Endothelial cell of umbilical vein (primary cell): Measurements from ENCODE around the gene TGFBR3. TPM values are rescaled to one million over a fixed set of nuclear protein-coding genes. Genes with fewer than 3 reads are reported as not detected.

ENCODE experiments used
- BruUV-seq: library from RNA; stranded (reverse); fragments of 400-500 nt; replicated peaks from 2 replicates; lab custom pipeline; 2021; lab: Mats Ljungman, UMichigan
- CTCF ChIA-PET: fragments of 300-600, 350-600 bp; sonication (Branson Sonifier 250); formaldehyde crosslinking; loops from one replicate; lab custom pipeline; 2021; ENCODE audit warnings: antibody characterized with exemption, inconsistent platforms; lab: Charles Lee
- POLR2A ChIA-PET: fragments of 300-600, 350-600 bp; sonication (Branson Sonifier 250); formaldehyde crosslinking; loops from one replicate; lab custom pipeline; 2021; ENCODE audit warnings: antibody characterized with exemption, inconsistent platforms; lab: Charles Lee
- DNase-seq: peaks from one replicate; pipeline ENCODE4 v3.0.0-alpha.2; 2011; ENCODE audit warnings: low read depth, low spot score
- FAIRE-seq: peaks from 2 replicates; lab custom pipeline; 2011; peaks lifted over from hg19 to GRCh38; lab: Jason Lieb, UNC
- H2AFZ ChIP-seq: 2 replicates; pipeline ENCODE4 v1.6.0; 2012; ENCODE audit warnings: low read depth, low read length, control low read depth, inconsistent platforms
- H3K27ac ChIP-seq: 2 replicates; pipeline ENCODE4 v1.5.1; 2011; ENCODE audit warnings: low read depth, mild to moderate bottlenecking, control low read depth, low read length, moderate library complexity; ENCODE audit not compliant: insufficient read depth
- H3K27me3 ChIP-seq, 2 experiments: 2 replicates each; pipeline versions ENCODE4 v1.6.0 to v1.6.1; 2011; ENCODE audit warnings: low read length in 2 of 2, mixed read lengths in 1 of 2; ENCODE audit not compliant: control insufficient read depth in 2 of 2, insufficient read depth in 2 of 2
- H3K36me3 ChIP-seq, 2 experiments: 2 replicates in 1 of 2; 3 replicates in 1 of 2; pipeline ENCODE4 v1.5.1; 2011; ENCODE audit warnings: low read length in 2 of 2, mild to moderate bottlenecking in 1 of 2, moderate library complexity in 1 of 2; ENCODE audit not compliant: control insufficient read depth in 2 of 2, insufficient read depth in 2 of 2; ENCODE audit errors: extremely low read depth in 1 of 2
- H3K4me1 ChIP-seq: 3 replicates; pipeline ENCODE4 v1.5.1; 2011; ENCODE audit warnings: mild to moderate bottlenecking, low read length; ENCODE audit not compliant: control insufficient read depth, insufficient read depth; ENCODE audit errors: extremely low read depth
- H3K4me2 ChIP-seq: 2 replicates; pipeline ENCODE4 v1.6.1; 2011; ENCODE audit warnings: low read length, control low read depth, mixed read lengths; ENCODE audit not compliant: insufficient read depth
- H3K4me3 ChIP-seq, 3 experiments: fragments of 200-600 bp in 1 of 3; sonication (generic), shearing (Covaris generic) in 1 of 3; replicated peaks in 1 of 3; 2 replicates each; pipeline ENCODE4 v1.5.1; 2011 to 2016; ENCODE audit warnings: control low read depth in 3 of 3, low read length in 3 of 3, mild to moderate bottlenecking in 2 of 3, inconsistent platforms in 1 of 3, low read depth in 1 of 3, moderate library complexity in 1 of 3; ENCODE audit not compliant: insufficient read depth in 1 of 3
- H3K79me2 ChIP-seq: 2 replicates; pipeline ENCODE4 v1.6.0; 2012; ENCODE audit warnings: low read length, inconsistent platforms; ENCODE audit not compliant: control insufficient read depth, insufficient read depth
- H3K9ac ChIP-seq: replicated peaks from 2 replicates; pipeline ENCODE3; 2011; ENCODE audit warnings: low read length, control low read depth; ENCODE audit not compliant: insufficient read depth; ENCODE audit errors: extremely low read depth
- H3K9me1 ChIP-seq: replicated peaks from 3 replicates; pipeline ENCODE4 v1.6.0; 2011; ENCODE audit warnings: mild to moderate bottlenecking, low read length; ENCODE audit not compliant: control insufficient read depth, insufficient read depth; ENCODE audit errors: extremely low read depth
- H3K9me3 ChIP-seq: replicated peaks from 2 replicates; pipeline ENCODE4 v1.5.1; 2012; ENCODE audit warnings: low read length, inconsistent platforms; ENCODE audit not compliant: control insufficient read depth, insufficient read depth
- H4K20me1 ChIP-seq: replicated peaks from 2 replicates; pipeline ENCODE3; 2011; ENCODE audit warnings: mild to moderate bottlenecking, low read length; ENCODE audit not compliant: control insufficient read depth, insufficient read depth; ENCODE audit errors: extremely low read depth
- CTCF ChIP-seq, 2 donors: IDR thresholded peaks; 1 replicate in 1 of 2; 2 replicates in 1 of 2; pipeline ENCODE4 v1.5.1; 2011; ENCODE audit warnings: low read length in 2 of 2, mild to moderate bottlenecking in 2 of 2, moderate library complexity in 2 of 2, control low read depth in 1 of 2, inconsistent platforms in 1 of 2, low read depth in 1 of 2; ENCODE audit not compliant: insufficient read depth in 1 of 2; ENCODE audit errors: extremely low read depth in 1 of 2
- EZH2 ChIP-seq: IDR thresholded peaks from 2 replicates; pipeline ENCODE4 v1.6.1; 2012; ENCODE audit warnings: borderline replicate concordance, low read depth, mild to moderate bottlenecking, moderate library complexity, low read length, inconsistent platforms; ENCODE audit not compliant: severe bottlenecking
- FOS ChIP-seq: IDR thresholded peaks from 2 replicates; pipeline ENCODE4 v1.6.1; 2011; ENCODE audit warnings: mild to moderate bottlenecking, low read length, moderate library complexity, borderline replicate concordance; ENCODE audit not compliant: insufficient read depth
- GATA2 ChIP-seq: IDR thresholded peaks from 2 replicates; pipeline ENCODE4 v1.7.0; 2011; ENCODE audit warnings: low read depth, mild to moderate bottlenecking, moderate library complexity, mixed read lengths, low read length; ENCODE audit not compliant: insufficient read length, insufficient read depth
- JUN ChIP-seq: IDR thresholded peaks from 2 replicates; pipeline ENCODE4 v1.6.1; 2011; ENCODE audit warnings: borderline replicate concordance, low read depth; ENCODE audit not compliant: insufficient read length, insufficient read depth
- MAX ChIP-seq: IDR thresholded peaks from 2 replicates; pipeline ENCODE4 v1.6.1; 2011; ENCODE audit not compliant: insufficient read depth, insufficient read length
- MYC ChIP-seq: IDR thresholded peaks from one replicate; pipeline ENCODE4 v1.6.1; 2011; ENCODE audit warnings: mild to moderate bottlenecking, low read depth, low read length
- POLR2A ChIP-seq: IDR thresholded peaks from 2 replicates; pipeline ENCODE4 v1.6.1; 2012; ENCODE audit warnings: low read depth, mild to moderate bottlenecking, control low read depth, low read length
- POLR2AphosphoS5 ChIP-seq: IDR thresholded peaks from 2 replicates; pipeline ENCODE4 v1.6.1; 2012; ENCODE audit warnings: low read depth, mild to moderate bottlenecking, control low read depth, low read length, moderate library complexity; ENCODE audit not compliant: insufficient read depth
- dilution Hi-C: fragments of 300-500 bp; cut with MboI; formaldehyde crosslinking; loops from one replicate; pipeline ENCODE4 v1.15.0; 2019; ENCODE audit warnings: low sequenced_read_pairs; ENCODE audit not compliant: extremely low pct_ligation_motif_present
- intact Hi-C: fragments of 100-400 bp; cut with micrococcal nuclease; formaldehyde crosslinking; loops from one replicate; pipeline ENCODE4 v1.10.0; 2022
- polyA plus RNA-seq, 4 experiments: library from polyadenylated mRNA; depleted of rRNA in 3 of 4; stranded (reverse) in 3 of 4; unstranded in 1 of 4; fragments of >200 nt; gene quantifications; 2 replicates each; pipeline versions ENCODE4 v1.2.1 to v1.2.3, GENCODE V29; 2011 to 2012; ENCODE audit warnings: missing spikeins in 1 of 4
- total RNA-seq: library from RNA; stranded (reverse); gene quantifications from 2 replicates; pipeline ENCODE4 v1.2.3, GENCODE V29; 2021

TGFBR3 gene
- total and polyA plus RNA-seq, 2 donors (not counting 3 experiments of a cell fraction or from before 2014, with no cell fraction given), result 8.0 to 13.4 TPM

GRCh38 chr1:91866425-91866824 is 19.5 kb downstream of the TGFBR3 start:
- Histone ChIP-seq H3K79me2 (no peaks in the 10 kb centered on the region), H3K9ac (no peak overlapping the region), H3K9me3 (no peaks in the 10 kb centered on the region), H4K20me1 (no peaks in the 10 kb centered on the region), H3K4me2 (no peak overlapping the region), H3K4me1 (no peaks in the 10 kb centered on the region), H3K36me3 (no peaks in the 10 kb centered on the region), H3K9me1 (no peaks in the 10 kb centered on the region), H3K27me3 (no peaks in the 10 kb centered on the region), H2AFZ (no peak overlapping the region), H3K27ac (no peak overlapping the region), H3K4me3 (no peak overlapping the region)
- intact Hi-C loops, result no loop called here
- TF ChIP-seq FOS (no peak), EZH2 (no peak), GATA2 (no peak), JUN (no peak), POLR2A (no peak), CTCF (IDR thresholded peaks at IDR 0.05; ENCODE audit: extremely low read depth in 1 of 2, insufficient read depth in 1 of 2, low read depth in 1 of 2, low read length in 2 of 2) (no peak), MAX (no peak), MYC (no peak), POLR2AphosphoS5 (no peak)
- ChIA-PET POLR2A (no interaction called here), CTCF (interaction anchor here (0.9 to 1.4 kb wide), 5 partner anchors 13 to 365 kb away, joined by 3 to 5 read pairs (median 3); no protein-coding TSS in a partner anchor)
- no peak for DNase-seq
- no TSS peak for BruUV-seq
- FAIRE-seq, result no peak
- dilution Hi-C loops, result no loop called here
